MG63 (cell line): ENCODE results near the gene GABRD. TPM values are rescaled to one million over a fixed set of nuclear protein-coding genes. Genes with fewer than 3 reads are reported as not detected.

Experiments used
- DNase-seq: peaks from one replicate; pipeline ENCODE4 v3.0.0-alpha.2; 2020
- H3K27me3 ChIP-seq: fragments of 250-450 bp; sonication (Bioruptor Pico); 2 replicates; pipeline ENCODE4 v1.5.1; 2020; ENCODE audit warnings: mild to moderate bottlenecking, moderate library complexity
- H3K36me3 ChIP-seq: fragments of 250-450 bp; sonication (Bioruptor Pico); 2 replicates; pipeline ENCODE4 v1.5.1; 2020; ENCODE audit warnings: mild to moderate bottlenecking, moderate library complexity
- H3K4me3 ChIP-seq: fragments of 250-450 bp; sonication (Bioruptor Pico); 2 replicates; pipeline ENCODE4 v1.5.1; 2020; ENCODE audit warnings: mild to moderate bottlenecking, moderate library complexity
- H3K9me3 ChIP-seq: fragments of 250-450 bp; sonication (Bioruptor Pico); 2 replicates; pipeline ENCODE4 v1.5.1; 2020; ENCODE audit warnings: mild to moderate bottlenecking, moderate library complexity
- total RNA-seq: library from RNA; depleted of rRNA; stranded (reverse); fragments of >200 nt; shearing (Covaris generic); gene quantifications from 2 replicates; pipeline ENCODE4 v1.2.3, GENCODE V29; 2014; ENCODE audit warnings: low replicate concordance; rRNA removed

The GABRD gene
- total RNA-seq, 1 experiment from 2014 or later: not detected

DNA sequence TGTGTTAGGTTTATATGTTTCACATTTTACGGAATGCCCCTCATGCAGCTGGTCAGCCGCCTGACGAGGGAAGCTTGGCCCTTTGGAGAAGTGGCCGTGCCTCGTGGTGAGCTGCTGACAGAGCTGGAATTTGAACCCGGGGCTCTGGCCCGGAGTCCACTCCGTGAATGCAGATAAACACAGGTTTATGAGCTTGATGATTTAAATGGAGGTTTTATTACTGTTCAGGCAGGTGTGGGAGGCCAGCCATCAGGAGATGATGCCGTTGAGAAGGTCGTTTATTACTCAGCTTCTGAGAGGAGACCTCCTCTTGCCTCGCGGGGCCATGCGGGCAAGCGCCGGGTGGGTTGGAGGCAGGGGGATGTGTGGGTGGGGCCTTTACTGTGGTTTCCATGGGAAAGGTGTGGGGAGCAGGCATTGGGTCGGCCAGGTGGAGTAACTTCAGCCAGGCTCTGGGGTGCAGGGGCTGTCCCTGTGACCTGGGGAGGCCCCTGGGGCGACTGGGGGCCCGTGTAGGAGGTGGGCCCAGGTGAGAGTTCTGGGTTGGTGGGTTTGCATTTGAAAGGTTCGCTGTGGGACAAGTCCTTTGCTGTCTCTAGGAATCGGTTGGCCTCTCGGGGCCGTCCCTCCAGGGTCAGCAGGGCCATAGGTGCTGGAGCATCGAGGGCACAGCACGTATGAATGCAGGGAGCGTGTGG lies 53.1 kb downstream of the GABRD start:
- Histone ChIP-seq H3K4me3 (no peak overlapping the region), H3K27me3 (peaks cover 3% of the 10 kb centered on the region; the same call in 1 of the 2 replicates), H3K9me3 (no peaks in the 10 kb centered on the region), H3K36me3 (no peaks in the 10 kb centered on the region)
- no peak for DNase-seq

DNA sequence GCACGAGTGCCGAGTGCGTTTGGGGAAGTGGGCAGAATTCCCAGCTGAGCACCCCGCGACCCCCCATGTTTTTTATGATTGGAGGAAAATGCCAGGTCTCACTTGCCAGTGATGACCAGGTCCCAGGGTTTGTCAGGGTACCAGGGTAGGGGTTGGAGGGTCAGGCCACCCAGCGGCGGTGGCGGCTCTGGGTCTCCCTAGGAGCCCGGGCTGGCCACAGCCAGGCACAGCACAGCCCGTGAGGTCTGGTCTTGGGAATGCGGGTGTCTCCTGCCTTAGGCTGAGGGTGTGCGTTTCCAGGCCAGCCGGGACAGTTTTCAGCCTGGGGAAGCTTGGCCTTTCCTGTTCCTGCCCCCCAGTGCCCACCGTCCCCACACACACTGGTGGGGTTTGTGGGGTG lies 53.7 kb downstream of the GABRD start:
- no peak for DNase-seq
- Histone ChIP-seq H3K4me3 (no peak overlapping the region), H3K9me3 (peaks cover under 1% of the 10 kb centered on the region), H3K27me3 (peaks cover 3% of the 10 kb centered on the region; the same call in 1 of the 2 replicates), H3K36me3 (no peaks in the 10 kb centered on the region)

DNA sequence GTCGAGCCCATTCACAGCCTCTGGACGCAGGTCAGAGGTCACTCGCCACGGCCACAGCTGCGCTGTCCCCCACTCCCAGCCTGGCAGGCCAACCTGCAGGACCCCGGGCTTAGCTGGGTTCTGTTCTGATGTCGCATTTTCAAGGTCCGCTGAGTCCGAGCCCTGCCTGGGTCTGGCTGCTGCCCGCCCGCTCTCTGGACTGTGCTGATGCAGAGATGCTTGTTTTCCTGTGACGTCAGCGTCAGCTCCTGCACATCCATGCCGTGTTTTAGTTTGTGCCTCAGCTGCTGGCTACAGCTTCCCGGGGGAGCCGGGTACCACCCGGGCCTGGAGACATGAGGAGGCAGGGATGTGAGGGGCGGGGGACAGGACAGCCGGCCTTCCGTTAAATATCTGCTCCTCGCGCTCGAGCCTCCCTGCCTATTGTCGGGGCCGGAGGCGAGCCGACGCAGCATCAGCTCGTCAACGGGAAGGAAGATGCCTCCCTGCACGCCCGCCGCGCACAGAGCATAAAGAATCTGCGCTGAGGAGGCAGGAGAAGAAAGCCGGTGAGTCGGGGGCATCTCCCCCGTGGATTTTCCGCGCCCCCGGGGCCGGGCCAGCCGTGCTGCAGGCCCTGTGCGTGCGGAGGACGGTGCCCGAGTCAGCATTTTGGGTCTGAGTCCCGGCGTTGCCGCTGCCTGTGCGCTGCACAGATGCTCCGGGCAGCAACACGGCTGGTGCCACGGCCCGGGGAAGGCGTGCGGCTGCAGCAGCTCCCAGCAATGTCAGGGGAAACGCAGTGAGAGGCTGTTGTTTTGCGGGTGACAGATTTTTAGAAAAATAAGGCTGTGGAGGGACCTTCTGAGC lies 54.5 kb downstream of the GABRD start:
- Histone ChIP-seq H3K27me3 (peaks cover 3% of the 10 kb centered on the region; the same call in 1 of the 2 replicates), H3K4me3 (peak overlapping the region; percentile 33), H3K9me3 (peaks cover 8% of the 10 kb centered on the region), H3K36me3 (no peaks in the 10 kb centered on the region)
- peak; percentile 21 for DNase-seq

DNA sequence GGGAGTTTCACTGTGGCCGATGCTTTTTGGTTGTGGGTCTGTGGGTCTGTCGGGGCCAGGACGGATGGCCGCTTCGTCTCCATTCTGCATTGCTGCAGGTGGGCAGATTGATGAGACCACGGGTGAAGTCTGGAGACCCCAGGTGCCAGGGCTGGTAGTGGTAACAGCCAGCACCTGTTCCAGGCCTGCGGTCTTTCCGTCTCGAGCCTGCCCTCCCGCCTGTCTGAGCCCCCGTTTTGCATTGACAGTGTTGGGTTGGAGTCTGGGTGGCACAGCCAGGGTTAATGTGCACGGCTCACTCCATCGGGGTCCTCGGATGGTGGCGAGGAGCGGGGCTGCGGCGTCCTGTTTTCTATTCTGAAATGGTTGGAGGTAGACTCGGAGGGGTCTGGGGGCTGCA lies 55.3 kb downstream of the GABRD start:
- Histone ChIP-seq H3K4me3 (no peak overlapping the region), H3K27me3 (peaks cover 3% of the 10 kb centered on the region; the same call in 1 of the 2 replicates), H3K36me3 (no peaks in the 10 kb centered on the region), H3K9me3 (peaks cover 8% of the 10 kb centered on the region)
- DNase-seq: no peak

DNA sequence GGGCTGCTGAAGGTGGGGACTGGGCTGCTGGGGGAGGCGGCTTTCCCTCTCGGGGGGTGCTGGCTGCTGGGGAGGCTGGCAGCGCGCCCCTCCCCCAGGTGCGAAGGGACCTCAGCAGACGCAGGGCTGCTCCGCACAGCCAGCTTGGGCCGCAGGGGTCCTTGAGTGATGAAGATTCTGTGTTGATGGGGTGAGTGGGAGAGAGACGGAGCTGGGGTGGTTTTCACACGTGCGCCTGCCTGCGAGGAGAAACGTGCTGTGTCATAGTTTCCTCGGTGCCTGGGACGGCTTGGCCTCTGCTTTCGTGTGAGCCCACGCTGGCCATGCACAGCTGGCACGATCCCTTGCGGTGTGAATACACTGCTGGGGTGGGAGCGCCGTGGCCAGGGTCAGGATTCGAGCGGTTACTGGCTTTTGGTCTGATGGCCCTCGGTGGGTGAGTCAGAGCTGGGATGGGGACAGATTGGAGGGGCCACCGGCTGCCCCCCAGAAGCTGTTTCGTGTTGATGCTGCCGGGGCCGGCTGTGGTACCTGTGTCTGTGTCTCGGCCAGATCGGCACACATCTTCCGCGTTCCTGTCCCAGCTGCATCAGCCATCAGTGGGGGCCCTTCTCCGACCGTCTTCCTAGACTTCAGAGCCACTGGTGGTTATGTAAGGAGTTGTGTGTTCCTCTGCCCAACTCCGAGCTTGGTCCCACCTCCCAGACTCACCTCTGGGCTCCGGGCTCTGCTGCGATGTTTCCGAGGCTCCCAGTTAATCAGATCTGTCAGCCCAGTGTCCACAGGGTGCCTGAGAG lies 56.0 kb downstream of the GABRD start:
- no peaks in the 10 kb centered on the region for H3K36me3 ChIP-seq
- H3K9me3 ChIP-seq: peaks cover 8% of the 10 kb centered on the region
- DNase-seq: no peak
- H3K27me3 ChIP-seq: peaks cover 3% of the 10 kb centered on the region; the same call in 1 of the 2 replicates
- no peak overlapping the region for H3K4me3 ChIP-seq

DNA sequence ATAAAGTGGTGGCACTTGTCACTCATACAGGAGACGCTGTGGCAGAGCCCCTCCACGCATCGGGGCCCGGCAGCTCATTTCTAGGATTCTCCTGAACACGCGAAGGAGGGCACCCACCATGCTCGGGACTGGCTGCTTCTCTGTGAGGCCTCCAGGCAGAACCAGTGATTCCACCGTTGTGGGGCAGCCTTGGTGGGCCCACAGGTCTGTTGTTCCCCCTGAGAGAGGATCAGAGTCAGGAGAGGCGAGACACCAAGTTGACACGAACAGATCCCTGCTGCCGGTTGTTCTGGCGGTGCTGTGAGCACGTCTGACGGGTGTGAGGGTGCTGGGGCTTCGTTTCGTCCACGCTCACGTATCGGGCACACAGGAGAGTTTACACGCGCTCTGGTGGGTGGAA lies 57.7 kb downstream of the GABRD start:
- peaks cover 8% of the 10 kb centered on the region for H3K9me3 ChIP-seq
- no peak overlapping the region for H3K4me3 ChIP-seq
- no peaks in the 10 kb centered on the region for H3K36me3 ChIP-seq

DNA sequence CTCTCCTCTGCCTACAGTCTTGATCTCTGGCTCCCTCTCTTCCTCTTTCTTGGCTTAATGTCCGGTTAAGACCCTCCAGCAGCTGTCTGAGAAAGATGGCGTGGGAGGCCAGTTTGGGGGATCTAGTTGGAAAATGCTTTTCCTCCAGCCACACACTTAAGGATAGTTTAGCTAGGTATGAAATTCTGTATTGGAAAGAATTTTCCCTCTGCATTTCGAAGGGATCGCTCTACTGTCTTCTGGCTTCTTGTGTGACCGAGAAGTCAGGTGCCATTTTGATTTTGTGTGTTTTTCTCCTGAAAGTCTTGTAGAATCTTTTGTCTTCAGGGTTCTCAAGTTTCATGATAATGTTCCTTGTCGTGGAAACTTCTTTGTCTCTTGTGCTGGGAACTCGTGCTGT lies 59.0 kb downstream of the GABRD start:
- Histone ChIP-seq H3K9me3 (peaks cover 8% of the 10 kb centered on the region), H3K4me3 (no peak overlapping the region), H3K36me3 (no peaks in the 10 kb centered on the region), H3K27me3 (peaks cover 17% of the 10 kb centered on the region)
- no peak for DNase-seq

More for the DNA sequence above, 57.7 kb downstream of the GABRD start:
- no peak for DNase-seq
- H3K27me3 ChIP-seq: peaks cover 4% of the 10 kb centered on the region; the same call in 1 of the 2 replicates

DNA sequence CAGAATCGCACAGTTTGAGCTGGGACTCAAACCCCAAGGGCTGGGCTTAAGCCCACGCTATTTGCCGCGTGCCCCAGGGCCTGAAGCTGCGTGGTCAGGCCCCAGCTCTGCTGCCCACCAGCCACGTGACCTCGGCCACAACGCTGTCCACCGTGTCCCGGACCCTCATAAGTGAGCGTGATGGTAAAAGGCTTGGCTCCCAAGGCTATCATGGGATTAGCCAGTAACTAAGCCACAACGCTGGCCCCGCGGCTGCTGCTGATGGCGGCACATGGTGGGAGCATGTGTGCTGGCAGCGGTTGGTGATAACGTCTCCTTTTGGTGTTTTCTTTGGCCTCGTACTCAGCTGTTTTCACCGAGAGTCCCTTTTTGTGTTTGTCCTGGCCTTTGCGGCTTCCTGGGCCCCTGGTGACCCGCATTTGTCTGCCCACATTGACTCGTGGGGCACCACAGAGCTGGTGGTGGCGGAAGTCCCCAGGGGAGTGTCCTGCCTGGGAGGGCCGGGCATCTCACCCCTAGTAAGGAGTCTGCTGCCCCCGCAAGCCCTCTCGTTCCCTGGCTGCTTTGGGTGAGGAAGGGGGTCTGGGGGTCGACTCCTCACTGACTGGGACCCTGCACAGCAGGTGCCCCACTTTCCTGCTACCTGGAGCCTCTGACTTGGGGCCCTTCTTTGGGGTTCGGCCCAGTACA lies 60.4 kb downstream of the GABRD start:
- no peaks in the 10 kb centered on the region for H3K36me3 ChIP-seq
- no peak for DNase-seq
- H3K27me3 ChIP-seq: peaks cover 20% of the 10 kb centered on the region
- no peak overlapping the region for H3K4me3 ChIP-seq
- peaks cover 8% of the 10 kb centered on the region for H3K9me3 ChIP-seq

DNA sequence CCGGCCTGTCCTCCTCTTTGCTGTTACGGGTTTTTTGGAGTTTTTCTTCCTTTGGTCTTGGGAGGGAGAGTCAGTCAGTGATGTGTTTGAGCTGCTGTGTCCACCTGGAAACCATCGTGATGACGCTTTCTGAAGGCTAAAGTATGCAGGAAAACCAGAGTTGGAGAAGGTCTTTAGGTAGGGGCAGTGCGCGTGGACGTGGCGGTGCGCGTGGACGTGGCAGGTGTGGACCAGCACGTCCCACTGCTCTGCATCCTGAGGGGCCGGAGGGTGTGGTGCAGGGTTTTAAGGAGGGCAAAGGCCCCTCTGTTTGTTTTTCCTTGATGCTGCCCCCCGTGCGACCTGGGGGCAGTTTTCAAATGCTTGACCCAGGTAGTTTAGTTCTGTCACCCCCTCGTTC lies 61.0 kb downstream of the GABRD start:
- Histone ChIP-seq H3K27me3 (peaks cover 20% of the 10 kb centered on the region), H3K36me3 (no peaks in the 10 kb centered on the region), H3K4me3 (no peak overlapping the region), H3K9me3 (peaks cover 8% of the 10 kb centered on the region)
- DNase-seq: no peak

Other genes with a start within 250 kb of the GABRD start
- 37.8 and 61.4 TPM in 2 replicates for gene NADK, start 240.9 kb upstream of the GABRD start, total RNA-seq
- gene GNB1, start 128.3 kb upstream of the GABRD start, total RNA-seq: 327 and 329 TPM in 2 replicates
- gene CALML6, start 104.1 kb upstream of the GABRD start, total RNA-seq: 0.20 TPM in 1 of 2 replicates, not detected in the other
- gene TMEM52, start 100.1 kb upstream of the GABRD start, total RNA-seq: not detected in 2 replicates
- gene CFAP74, start 15.6 kb upstream of the GABRD start, total RNA-seq: 0.20 TPM in 1 of 2 replicates, not detected in the other
- gene PRKCZ, start 31.1 kb downstream of the GABRD start, total RNA-seq: 5.3 and 12.2 TPM in 2 replicates
- 30.4 and 75.0 TPM in 2 replicates for gene FAAP20, start 175.4 kb downstream of the GABRD start, total RNA-seq
- gene SKI, start 209.0 kb downstream of the GABRD start, total RNA-seq: 7.7 and 9.2 TPM in 2 replicates